Upper lobe of right lung (tissue), 1 donor: ENCODE measurements around the gene CEBPB. TPM values are rescaled to one million over a fixed set of nuclear protein-coding genes. Genes with fewer than 3 reads are reported as not detected.

ENCODE experiments used
- ATAC-seq: fragments of 200-7000 bp; cut with Tn5 transposase; one replicate; pipeline ENCODE4 v1.9.1; 2020; ENCODE audit warnings: mild to moderate bottlenecking, moderate library complexity
- DNase-seq: peaks from one replicate; pipeline ENCODE4 v3.0.0-alpha.2; 2020
- H3K27ac ChIP-seq: fragments of 200-600 bp; one replicate; pipeline ENCODE4 v1.8.0; 2022
- H3K27me3 ChIP-seq: fragments of 200-600 bp; one replicate; pipeline ENCODE4 v1.8.0; 2022; ENCODE audit warnings: mild to moderate bottlenecking
- H3K36me3 ChIP-seq: fragments of 200-600 bp; one replicate; pipeline ENCODE4 v1.8.0; 2022
- H3K4me1 ChIP-seq: fragments of 200-600 bp; one replicate; pipeline ENCODE4 v1.8.0; 2022
- H3K4me3 ChIP-seq: fragments of 200-600 bp; one replicate; pipeline ENCODE4 v1.8.0; 2022; ENCODE audit warnings: mild to moderate bottlenecking
- H3K9me3 ChIP-seq: fragments of 200-600 bp; one replicate; pipeline ENCODE4 v1.8.0; 2022
- intact Hi-C: fragments of 100-400 bp; cut with DNase I; formaldehyde crosslinking; loops from one replicate; pipeline ENCODE4 v1.11.0; 2022
- long read RNA-seq: library from polyadenylated mRNA; unstranded; transcript quantifications from one replicate; pipeline ENCODE4 v2.0.0, GENCODE V29; 2021
- total RNA-seq: library from RNA; stranded (reverse); fragmentation: NEBNext Ultra II Directional; extraction: Animal tissue kit (Norgen Biotek cat#: 25700); gene quantifications from one replicate; pipeline ENCODE4 v1.2.1, GENCODE V29; 2021
- TF ChIP-seq, protein P1 (sequence below): fragments of 200-600 bp; IDR thresholded peaks from one replicate; pipeline ENCODE4 v1.8.0; 2022; ENCODE audit warnings: antibody characterized with exemption
- donor health status: DM: no; HTN: yes; CAD: no; lungs with severe emphysema.

The CEBPB gene
- 271 TPM for total RNA-seq
- long read RNA-seq, transcript CEBPB-201 (1 exons, 1,956 nt): major isoform, 759 of 784 reads
- long read RNA-seq, partial matches to known transcripts: 0 of 784 reads
- long read RNA-seq, other reads (novel, unspliced or antisense): 25 of 784 reads

DNA sequence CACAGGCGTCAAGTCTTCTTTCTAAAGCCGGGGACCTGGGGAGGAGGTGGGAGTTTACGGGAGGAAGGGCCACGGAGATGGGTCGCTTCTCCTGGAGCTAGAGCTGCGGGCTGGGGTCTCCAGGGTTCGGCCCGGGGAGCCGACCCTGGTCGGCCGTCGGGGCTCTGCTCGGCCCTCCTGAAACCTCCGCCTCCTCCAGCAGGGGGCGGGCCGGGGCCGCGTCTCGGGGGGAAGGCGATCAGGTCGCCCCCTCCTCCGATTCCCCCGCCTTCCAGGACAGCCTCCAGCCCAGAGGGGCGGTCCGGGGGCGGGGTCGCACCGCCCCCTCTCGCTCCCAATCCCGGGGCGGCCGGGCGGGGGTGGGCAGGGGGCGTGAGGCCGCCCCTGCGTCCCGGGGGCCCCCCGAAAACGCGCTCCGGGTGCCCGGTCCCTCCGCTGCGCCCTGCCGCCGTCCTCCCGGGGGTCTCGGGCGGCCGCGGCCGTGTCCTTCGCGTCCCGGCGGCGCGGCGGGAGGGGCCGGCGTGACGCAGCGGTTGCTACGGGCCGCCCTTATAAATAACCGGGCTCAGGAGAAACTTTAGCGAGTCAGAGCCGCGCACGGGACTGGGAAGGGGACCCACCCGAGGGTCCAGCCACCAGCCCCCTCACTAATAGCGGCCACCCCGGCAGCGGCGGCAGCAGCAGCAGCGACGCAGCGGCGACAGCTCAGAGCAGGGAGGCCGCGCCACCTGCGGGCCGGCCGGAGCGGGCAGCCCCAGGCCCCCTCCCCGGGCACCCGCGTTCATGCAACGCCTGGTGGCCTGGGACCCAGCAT, at the start of gene CEBPB:
Gene CEBPB (plus strand): TSS at position 580 of the 814 bp plus-strand sequence. CDS start 204 bp downstream, at position 784.
- ATAC-seq (peak; percentile 75), DNase-seq (peak; percentile 96)
- TF ChIP-seq, protein P1, sequence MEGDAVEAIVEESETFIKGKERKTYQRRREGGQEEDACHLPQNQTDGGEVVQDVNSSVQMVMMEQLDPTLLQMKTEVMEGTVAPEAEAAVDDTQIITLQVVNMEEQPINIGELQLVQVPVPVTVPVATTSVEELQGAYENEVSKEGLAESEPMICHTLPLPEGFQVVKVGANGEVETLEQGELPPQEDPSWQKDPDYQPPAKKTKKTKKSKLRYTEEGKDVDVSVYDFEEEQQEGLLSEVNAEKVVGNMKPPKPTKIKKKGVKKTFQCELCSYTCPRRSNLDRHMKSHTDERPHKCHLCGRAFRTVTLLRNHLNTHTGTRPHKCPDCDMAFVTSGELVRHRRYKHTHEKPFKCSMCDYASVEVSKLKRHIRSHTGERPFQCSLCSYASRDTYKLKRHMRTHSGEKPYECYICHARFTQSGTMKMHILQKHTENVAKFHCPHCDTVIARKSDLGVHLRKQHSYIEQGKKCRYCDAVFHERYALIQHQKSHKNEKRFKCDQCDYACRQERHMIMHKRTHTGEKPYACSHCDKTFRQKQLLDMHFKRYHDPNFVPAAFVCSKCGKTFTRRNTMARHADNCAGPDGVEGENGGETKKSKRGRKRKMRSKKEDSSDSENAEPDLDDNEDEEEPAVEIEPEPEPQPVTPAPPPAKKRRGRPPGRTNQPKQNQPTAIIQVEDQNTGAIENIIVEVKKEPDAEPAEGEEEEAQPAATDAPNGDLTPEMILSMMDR: peak; percentile 75
- intact Hi-C loops: no loop called here
- Histone ChIP-seq H3K9me3 (no peaks in the 10 kb centered on the region), H3K4me1 (peaks cover 38% of the 10 kb centered on the region), H3K27me3 (no peaks in the 10 kb centered on the region), H3K27ac (peak within 1 kb of the TSS; percentile 99), H3K4me3 (peak within 1 kb of the TSS; percentile 87), H3K36me3 (peaks cover 22% of the 10 kb centered on the region)

DNA sequence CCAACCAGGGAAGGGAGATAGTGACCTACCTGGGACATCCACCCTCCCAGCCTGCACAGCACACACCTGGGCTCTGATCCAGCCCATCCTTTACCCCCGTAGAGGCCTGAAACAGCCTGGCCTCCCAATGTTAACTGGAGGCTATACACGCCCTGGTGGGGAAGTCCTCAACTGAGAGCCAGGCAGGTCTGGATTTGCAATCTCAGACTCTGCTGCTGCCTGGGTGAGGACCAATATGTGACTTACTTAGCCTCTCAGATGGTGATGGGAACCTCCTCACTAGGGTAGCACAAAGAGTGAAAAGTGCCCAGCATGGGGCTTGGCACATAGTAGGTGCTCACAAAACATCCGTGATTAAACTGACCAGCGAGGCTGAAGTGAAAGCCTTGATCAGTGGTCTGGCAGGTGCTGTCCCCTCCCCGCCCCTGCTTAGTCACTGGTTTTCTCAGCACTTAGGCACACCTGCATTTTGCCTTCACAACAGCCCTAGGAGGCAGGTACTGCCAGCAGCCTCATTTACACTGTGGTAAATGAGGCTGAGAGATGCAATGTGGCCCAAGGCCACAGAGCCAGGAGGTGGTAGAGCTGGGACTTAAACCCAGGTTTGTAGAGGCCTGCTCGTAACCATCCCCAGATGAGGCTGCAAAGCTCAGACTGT, 49.5 kb upstream of the CEBPB start:
- Histone ChIP-seq H3K36me3 (peaks cover 39% of the 10 kb centered on the region), H3K4me1 (peaks cover 33% of the 10 kb centered on the region), H3K9me3 (no peaks in the 10 kb centered on the region), H3K27me3 (no peaks in the 10 kb centered on the region), H3K4me3 (no peak overlapping the region), H3K27ac (peak overlapping the region; percentile 9)
- intact Hi-C loops: no loop called here
- ATAC-seq (no peak), DNase-seq (no peak)
- TF ChIP-seq, protein P1: no peak

DNA sequence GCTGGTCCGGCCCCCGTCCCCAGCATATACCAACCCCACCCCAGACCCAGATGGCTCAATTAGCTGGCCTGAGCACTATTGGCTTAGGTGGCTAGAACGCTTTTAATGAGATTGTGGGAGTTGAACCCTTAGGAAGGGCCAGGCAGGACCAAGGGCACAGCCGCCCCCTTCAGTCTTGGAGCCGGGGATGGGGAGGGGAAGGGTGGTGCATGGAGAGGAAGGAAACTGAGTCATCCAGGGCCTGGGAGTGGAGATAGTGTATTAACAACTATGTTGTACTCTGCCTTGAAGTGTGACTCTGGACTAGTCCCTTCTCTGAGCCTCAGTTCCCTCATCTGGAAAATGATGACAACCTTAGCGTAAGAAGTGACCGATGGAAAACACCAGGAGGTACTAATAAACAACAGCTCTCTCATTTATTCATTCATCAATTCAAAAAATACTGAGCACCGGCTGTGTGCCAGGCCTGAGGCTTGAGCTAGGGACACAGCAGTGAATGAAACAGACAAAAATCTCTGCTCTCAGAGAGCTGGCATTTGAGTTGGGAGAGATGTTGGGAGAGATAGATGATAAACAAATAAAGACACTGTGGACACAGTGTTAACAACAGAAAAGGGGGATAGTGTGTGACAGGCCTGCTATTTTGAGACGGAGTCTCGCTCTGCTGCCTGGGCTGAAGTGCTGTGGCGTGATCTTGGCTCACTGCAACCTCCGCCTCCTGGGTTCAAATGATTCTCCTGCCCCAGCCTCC, 48.6 kb upstream of the CEBPB start:
- no peak for DNase-seq
- Histone ChIP-seq H3K4me1 (peaks cover 40% of the 10 kb centered on the region), H3K36me3 (peaks cover 34% of the 10 kb centered on the region), H3K4me3 (no peak overlapping the region), H3K27ac (no peak overlapping the region), H3K27me3 (no peaks in the 10 kb centered on the region), H3K9me3 (no peaks in the 10 kb centered on the region)
- intact Hi-C loops: no loop called here
- ATAC-seq: no peak
- TF ChIP-seq, protein P1: no peak

DNA sequence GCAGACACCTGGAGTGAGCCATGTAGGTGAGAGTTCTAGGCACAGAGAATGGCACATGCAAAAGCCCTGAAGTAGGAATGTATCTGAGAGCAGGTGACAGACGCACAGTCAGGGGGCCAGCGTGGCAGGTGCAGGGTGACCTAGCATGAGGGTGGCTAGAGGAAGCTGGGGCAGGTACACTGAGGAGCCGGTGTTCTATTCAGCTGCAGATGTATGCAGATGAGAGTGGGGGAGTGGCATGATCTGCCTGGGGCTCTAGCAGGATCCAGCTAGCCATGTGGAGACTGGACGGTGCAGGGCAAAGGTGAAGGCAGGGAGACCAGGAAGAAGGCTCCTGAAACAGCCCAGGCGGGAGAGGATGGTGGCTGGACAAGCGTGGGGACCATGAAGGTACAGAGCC, 47.8 kb upstream of the CEBPB start:
- intact Hi-C loops: no loop called here
- H3K27ac ChIP-seq: no peak overlapping the region
- H3K9me3 ChIP-seq: no peaks in the 10 kb centered on the region
- TF ChIP-seq, protein P1: no peak
- no peak overlapping the region for H3K4me3 ChIP-seq
- DNase-seq (no peak), ATAC-seq (no peak)
- peaks cover 35% of the 10 kb centered on the region for H3K36me3 ChIP-seq
- no peaks in the 10 kb centered on the region for H3K27me3 ChIP-seq
- peaks cover 41% of the 10 kb centered on the region for H3K4me1 ChIP-seq

DNA sequence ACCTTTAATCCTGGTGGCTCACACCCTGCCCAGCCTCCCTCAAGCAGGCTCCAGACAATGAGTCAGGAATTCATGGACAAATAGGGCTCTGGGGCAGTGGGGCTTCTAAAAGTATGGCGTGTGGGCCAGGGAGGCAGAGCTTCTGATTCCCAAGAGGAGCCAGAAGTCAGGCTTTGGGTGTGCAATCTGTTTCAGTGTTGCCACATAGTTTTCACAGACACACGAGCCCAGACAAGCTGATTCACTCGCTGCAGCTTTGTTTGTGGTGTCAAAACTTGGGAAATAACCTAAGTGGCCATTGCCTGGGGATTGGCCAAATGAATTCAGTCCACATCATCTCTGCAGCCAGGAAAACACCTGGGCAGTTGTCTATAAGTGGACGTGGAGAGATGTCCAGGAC, 46.3 kb upstream of the CEBPB start:
- ATAC-seq (peak; percentile 46), DNase-seq (no peak)
- Histone ChIP-seq H3K4me1 (peaks cover 37% of the 10 kb centered on the region), H3K4me3 (no peak overlapping the region), H3K27ac (peak overlapping the region; percentile 12), H3K27me3 (no peaks in the 10 kb centered on the region), H3K36me3 (peaks cover 45% of the 10 kb centered on the region), H3K9me3 (no peaks in the 10 kb centered on the region)
- TF ChIP-seq, protein P1: no peak
- intact Hi-C loops: no loop called here
